ENCODE measurements around the gene WAS. TPM values are rescaled to one million over a fixed set of nuclear protein-coding genes. Genes with fewer than 3 reads are reported as not detected.
A peak's percentile ranks its signal among the peaks of the same experiment; 100 is the strongest.
"Not testable (repeated sequence)": the region's sequence is repeated elsewhere in the genome, so short reads cannot be mapped to it uniquely, and the experiment has no call there.

WAS gene
- total RNA-seq, 2 donors from 2014 or later = 1.0 TPM; not detected in 1

GRCh38 chrX:48676893-48677270 is 6.7 kb upstream of the WAS start:
- DNase-seq (no peak), ATAC-seq (peak; percentile 12)
- intact Hi-C loops (cut with DNase I) = no loop called here
- no peaks in the 10 kb centered on the region for H3K27me3 ChIP-seq
- H3K4me3 ChIP-seq = peak overlapping the region; percentile 45 to 50
- peak overlapping the region in 3 of 4 donors; percentile 72 to 89 (median 89) for H3K27ac ChIP-seq
- H3K4me1 ChIP-seq = peaks cover 13% of the 10 kb centered on the region
- TF ChIP-seq POLR2A (IDR thresholded peaks at IDR 0.05) = no peak
- H3K9me3 ChIP-seq = no peaks in the 10 kb centered on the region
- no peaks in the 10 kb centered on the region for H3K36me3 ChIP-seq (replicated peaks in 1 of 2; ENCODE audit: insufficient read depth in 1 of 2, low read depth in 2 of 2)
- 3% methylated on average over 5 of the region's 9 CpGs; no CpG with 5 or more reads in 1 of the 2 donors for WGBS, 2 donors

- H3K36me3 ChIP-seq (replicated peaks in 1 of 2; ENCODE audit: insufficient read depth in 1 of 2, low read depth in 2 of 2) = no peaks in the 10 kb centered on the region
- H3K4me1 ChIP-seq = peaks cover 13% of the 10 kb centered on the region
- no peak overlapping the region for H3K27ac ChIP-seq
- no peaks in the 10 kb centered on the region for H3K9me3 ChIP-seq
- no peak for ATAC-seq
- no peak overlapping the region for H3K4me3 ChIP-seq
- no peaks in the 10 kb centered on the region for H3K27me3 ChIP-seq
- TF ChIP-seq CTCF (IDR thresholded peaks at IDR 0.05) (no peak), POLR2A (IDR thresholded peaks at IDR 0.05) (no peak)
- intact Hi-C loops (cut with DNase I) = no loop called here
- DNase-seq = no peak
- WGBS, 2 donors = 25 to 38% methylated on average over 2 to 9 of the region's 10 CpGs
These were observed 6.1 kb upstream of the WAS start for GRCh38 chrX:48677516-48677915.

GRCh38 chrX:48680467-48680866 is 3.1 kb upstream of the WAS start:
- peaks cover 10% of the 10 kb centered on the region for H3K4me1 ChIP-seq
- H3K36me3 ChIP-seq (replicated peaks in 1 of 2; ENCODE audit: insufficient read depth in 1 of 2, low read depth in 2 of 2); H3K9me3 ChIP-seq; ATAC-seq; H3K4me3 ChIP-seq; intact Hi-C loops (cut with DNase I); H3K27me3 ChIP-seq; H3K27ac ChIP-seq: not testable (repeated sequence)
- 33% methylated on average over 2 of the region's 2 CpGs; no CpG with 5 or more reads in 1 of the 2 donors for WGBS, 2 donors
- peak in 1 of 4 donors; percentile 34 for DNase-seq

GRCh38 chrX:48680925-48681324 is 2.7 kb upstream of the WAS start:
- ATAC-seq; H3K4me3 ChIP-seq; intact Hi-C loops (cut with DNase I); H3K36me3 ChIP-seq (replicated peaks in 1 of 2; ENCODE audit: insufficient read depth in 1 of 2, low read depth in 2 of 2); H3K27ac ChIP-seq; DNase-seq; H3K4me1 ChIP-seq; H3K9me3 ChIP-seq; H3K27me3 ChIP-seq: not testable (repeated sequence)
- WGBS, 2 donors = 88 to 89% methylated on average over 6 of the region's 6 CpGs

- no peak overlapping the region for H3K27ac ChIP-seq
- peaks cover 7% of the 10 kb centered on the region for H3K4me1 ChIP-seq
- ATAC-seq = no peak
- no peak for DNase-seq
- 35 to 54% methylated on average over 4 to 10 of the region's 10 CpGs for WGBS, 2 donors
- H3K4me3 ChIP-seq = no peak overlapping the region
- no peaks in the 10 kb centered on the region for H3K36me3 ChIP-seq (replicated peaks in 1 of 2; ENCODE audit: insufficient read depth in 1 of 2, low read depth in 2 of 2)
- TF ChIP-seq POLR2A (IDR thresholded peaks at IDR 0.05) (no peak), CTCF (IDR thresholded peaks at IDR 0.05) (no peak)
- H3K9me3 ChIP-seq = no peaks in the 10 kb centered on the region
- no peaks in the 10 kb centered on the region for H3K27me3 ChIP-seq
- intact Hi-C loops (cut with DNase I) = no loop called here
These were observed 1.9 kb upstream of the WAS start for GRCh38 chrX:48681539-48682183.

- intact Hi-C loops (cut with DNase I); H3K36me3 ChIP-seq (replicated peaks in 1 of 2; ENCODE audit: insufficient read depth in 1 of 2, low read depth in 2 of 2); H3K4me1 ChIP-seq; H3K9me3 ChIP-seq; ATAC-seq; H3K4me3 ChIP-seq; H3K27me3 ChIP-seq: not testable (repeated sequence)
- peak in 1 of 4 donors; percentile 45 for DNase-seq
- H3K27ac ChIP-seq = peak overlapping the region in 1 of 4 donors; percentile 70
- 61 to 81% methylated on average over 11 to 12 of the region's 12 CpGs for WGBS, 2 donors
These were observed 804 bp upstream of the WAS start for GRCh38 chrX:48682795-48683194.

- WGBS, 2 donors = 43 to 63% methylated on average over 3 to 6 of the region's 7 CpGs
- no peak for TF ChIP-seq CTCF (IDR thresholded peaks at IDR 0.05)
- TF ChIP-seq POLR2A (IDR thresholded peaks at IDR 0.05) = no peak
- H3K27me3 ChIP-seq = no peaks in the 10 kb centered on the region
- DNase-seq (no peak), ATAC-seq (no peak)
- H3K36me3 ChIP-seq (replicated peaks in 1 of 2; ENCODE audit: insufficient read depth in 1 of 2, low read depth in 2 of 2) = no peaks in the 10 kb centered on the region
- peak overlapping the region in 1 of 4 donors; percentile 70 for H3K27ac ChIP-seq
- no peaks in the 10 kb centered on the region for H3K4me1 ChIP-seq
- intact Hi-C loops (cut with DNase I) = no loop called here
- H3K9me3 ChIP-seq = no peaks in the 10 kb centered on the region
- no peak overlapping the region for H3K4me3 ChIP-seq
These were observed 535 bp downstream of the WAS start for GRCh38 chrX:48684134-48684533.

Data from body of pancreas (tissue), 4 donors.